HTERT RPE-1 (cell line): ENCODE data around the gene AP4B1.
"Not testable (repeated sequence)": the region's sequence is repeated elsewhere in the genome, so short reads cannot be mapped to it uniquely, and the experiment has no call there.

Experiments used
- in situ Hi-C: fragments of 300-500 bp; cut with MboI; formaldehyde crosslinking; loops from 4 replicates; pipeline ENCODE4 v1.14.3; 2020; ENCODE audit warnings: low sequenced_read_pairs

AP4B1 gene

GRCh38 chr1:113859478-113860175, 45.0 kb downstream of the AP4B1 start:
- in situ Hi-C loops, result no loop called here

- in situ Hi-C loops, result no loop called here
These were observed 45.6 kb downstream of the AP4B1 start for GRCh38 chr1:113858982-113859381.

DNA sequence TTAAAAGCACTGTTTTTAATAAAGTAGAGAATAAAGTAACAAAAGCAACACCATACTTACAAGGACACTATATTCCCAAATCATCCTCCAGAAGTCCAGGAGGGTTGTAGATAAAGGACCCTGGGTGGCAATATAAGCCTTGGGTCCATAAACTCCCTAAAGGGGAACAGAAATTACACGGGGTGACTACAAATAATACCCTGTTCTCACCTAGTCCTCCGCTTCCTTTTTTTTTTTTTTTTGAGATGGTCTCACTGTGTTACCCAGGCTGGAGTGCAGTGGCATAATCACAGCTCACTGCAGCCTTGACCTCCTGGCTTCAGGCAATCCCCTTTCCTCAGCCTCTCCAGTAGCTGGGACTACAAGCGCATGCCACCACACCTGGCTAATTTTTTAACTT, 46.2 kb downstream of the AP4B1 start:
- in situ Hi-C loops, result no loop called here

DNA sequence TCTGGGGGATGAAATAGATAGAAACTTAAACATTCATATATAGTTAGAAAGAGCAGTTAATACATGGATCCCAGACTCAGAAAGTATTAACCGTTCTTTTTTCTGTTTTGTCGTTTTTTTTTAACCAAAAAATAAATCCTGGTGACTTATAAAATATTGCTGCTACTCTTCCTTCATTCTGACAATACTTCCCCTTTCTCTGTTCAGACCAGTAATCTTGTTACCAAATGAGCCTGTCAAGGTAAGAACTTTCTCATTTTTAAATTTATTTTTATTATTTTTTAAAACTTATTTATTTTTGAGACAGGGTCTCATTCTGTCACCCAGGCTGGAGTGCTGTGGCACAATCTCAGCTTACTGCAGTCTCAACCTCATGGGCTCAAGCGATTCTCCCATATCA, 46.8 kb downstream of the AP4B1 start:
- in situ Hi-C loops, result no loop called here

- in situ Hi-C loops, result no loop called here
These were observed 48.2 kb downstream of the AP4B1 start for GRCh38 chr1:113856401-113856790.

DNA sequence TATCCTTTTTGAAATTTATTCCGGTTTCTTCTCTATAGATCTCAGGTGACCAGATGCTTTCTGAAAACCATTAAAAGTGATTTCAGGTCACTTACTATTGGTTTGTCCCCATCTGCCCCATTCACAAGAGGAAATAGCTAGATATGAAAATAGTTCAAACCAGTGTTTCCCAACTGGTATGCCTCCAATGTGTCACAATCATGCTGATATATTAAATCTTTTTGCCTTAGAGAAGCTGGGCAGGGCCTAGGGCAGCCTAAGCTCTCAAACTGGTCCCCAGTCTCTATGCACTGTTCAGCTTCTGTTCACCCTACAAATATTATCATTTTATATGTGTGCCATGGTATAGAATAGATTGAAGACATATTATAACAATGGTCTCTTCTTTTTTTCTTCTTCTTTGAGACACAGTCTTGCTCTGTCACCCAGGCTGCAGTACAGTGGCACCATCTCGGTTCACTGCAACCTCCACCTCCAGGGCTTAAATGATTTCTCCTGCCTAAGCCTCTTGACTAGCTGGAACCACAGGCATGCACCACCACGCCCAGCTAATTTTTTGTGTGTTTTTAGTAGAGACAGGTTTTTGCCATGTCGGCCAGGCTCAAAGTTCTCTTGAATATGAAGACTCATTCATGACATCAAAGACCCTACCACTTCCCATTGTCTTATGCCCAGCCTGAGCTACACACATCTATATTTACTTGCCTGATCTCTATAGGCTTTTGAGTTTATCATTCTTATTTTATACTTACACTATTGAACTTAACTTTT, 48.8 kb downstream of the AP4B1 start:
- in situ Hi-C loops, result no loop called here

- in situ Hi-C loops, result no loop called here
These were observed 50.4 kb downstream of the AP4B1 start for GRCh38 chr1:113854234-113854633.

DNA sequence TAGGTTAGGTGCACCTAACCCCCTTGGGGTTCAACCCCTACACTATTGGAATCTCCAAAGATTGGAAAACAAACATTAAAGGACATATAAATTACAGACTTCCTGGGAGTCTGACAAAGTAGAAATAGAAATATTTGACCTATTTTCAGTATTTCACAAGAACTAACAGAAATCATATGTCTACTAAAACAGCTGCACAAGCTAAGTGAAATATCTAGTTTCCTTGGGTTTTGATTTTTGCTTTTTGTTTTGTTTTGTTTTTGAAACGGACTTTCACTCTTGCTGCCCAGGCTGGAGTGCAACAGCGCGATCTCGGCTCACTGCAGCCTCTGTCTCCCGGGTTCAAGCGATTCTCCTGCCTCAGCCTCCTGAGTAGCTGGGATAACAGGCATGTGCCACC, 51.9 kb downstream of the AP4B1 start:
- in situ Hi-C loops, result not testable (repeated sequence)

- in situ Hi-C loops, result no loop called here
These were observed 54.3 kb downstream of the AP4B1 start for GRCh38 chr1:113850127-113850796.

GRCh38 chr1:113849072-113849471, 55.5 kb downstream of the AP4B1 start:
- in situ Hi-C loops, result no loop called here

- in situ Hi-C loops, result no loop called here
These were observed 58.1 kb downstream of the AP4B1 start for GRCh38 chr1:113846391-113847035.
